Esophagus squamous epithelium (tissue), 5 donors: ENCODE data around the gene DPCD. TPM values are rescaled to one million over a fixed set of nuclear protein-coding genes. Genes with fewer than 3 reads are reported as not detected.

Source experiments
- DNase-seq: peaks from one replicate; lab custom pipeline; 2025; lab: John Stamatoyannopoulos, UW
- H3K27ac ChIP-seq, 4 donors: fragments of 200-600 bp; sonication (generic); one replicate each; pipeline ENCODE4 v1.5.1; 2016 to 2019; ENCODE audit warnings: mild to moderate bottlenecking in 1 of 4
- H3K27me3 ChIP-seq, 4 donors: fragments of 200-600 bp; sonication (generic); 1 replicate in 3 of 4; 2 replicates in 1 of 4; pipeline versions ENCODE4 v1.5.1 to v1.6.0; 2017 to 2021; ENCODE audit warnings: antibody characterized with exemption in 1 of 4
- H3K36me3 ChIP-seq, 3 donors: fragments of 200-600 bp; sonication (generic); one replicate each; pipeline ENCODE4 v1.5.1; 2016 to 2019
- H3K4me1 ChIP-seq, 3 donors: fragments of 200-600 bp; sonication (generic); one replicate each; pipeline ENCODE4 v1.5.1; 2017 to 2019
- H3K4me3 ChIP-seq, 4 donors: fragments of 200-600 bp; sonication (generic); 1 replicate in 3 of 4; 2 replicates in 1 of 4; pipeline ENCODE4 v1.5.1; 2016 to 2019; ENCODE audit warnings: mild to moderate bottlenecking in 2 of 4, moderate library complexity in 1 of 4
- H3K9me3 ChIP-seq, 3 donors: fragments of 200-600 bp; sonication (generic); one replicate each; pipeline ENCODE4 v1.5.1; 2016 to 2019
- POLR2A ChIP-seq, 4 donors: fragments of 450-650 bp; IDR thresholded peaks; one replicate each; pipeline ENCODE4 v1.6.1; 2017; ENCODE audit warnings: antibody characterized with exemption in 4 of 4, mild to moderate bottlenecking in 4 of 4, moderate library complexity in 3 of 4
- WGBS, 2 donors: methylation state at CpG; one replicate each; pipeline ENCODE4 v1.1.5; 2018; 5-methylcytosine and 5-hydroxymethylcytosine counted together
- intact Hi-C: fragments of 100-400 bp; cut with DNase I; formaldehyde crosslinking; loops from one replicate; pipeline ENCODE4 v1.15.0; 2022
- small RNA-seq, 4 donors: library from RNA; depleted of rRNA; stranded (forward); fragments of <200 nt; gene quantifications; one replicate each; pipeline ENCODE3, GENCODE V24; 2016
- total RNA-seq, 4 donors: library from RNA; depleted of rRNA; stranded (reverse); fragments of >200 nt; gene quantifications; one replicate each; pipeline ENCODE4 v1.1.0, GENCODE V29; 2016
- TF ChIP-seq, protein P1 (sequence below), 6 experiments: fragments of 450-650 bp in 4 of 6; fragments of 200-600 bp in 2 of 6; sonication (generic) in 2 of 6; IDR thresholded peaks; one replicate each; pipeline ENCODE4 v1.5.1; 2016 to 2019; ENCODE audit warnings: antibody characterized with exemption in 6 of 6, mild to moderate bottlenecking in 4 of 6, moderate library complexity in 4 of 6
- donor health status: DM: yes; HTN: yes; CAD: no.

DPCD gene
- total RNA-seq, 4 donors from 2014 or later = 17.4 to 37.9 (median 28.3) TPM

DNA sequence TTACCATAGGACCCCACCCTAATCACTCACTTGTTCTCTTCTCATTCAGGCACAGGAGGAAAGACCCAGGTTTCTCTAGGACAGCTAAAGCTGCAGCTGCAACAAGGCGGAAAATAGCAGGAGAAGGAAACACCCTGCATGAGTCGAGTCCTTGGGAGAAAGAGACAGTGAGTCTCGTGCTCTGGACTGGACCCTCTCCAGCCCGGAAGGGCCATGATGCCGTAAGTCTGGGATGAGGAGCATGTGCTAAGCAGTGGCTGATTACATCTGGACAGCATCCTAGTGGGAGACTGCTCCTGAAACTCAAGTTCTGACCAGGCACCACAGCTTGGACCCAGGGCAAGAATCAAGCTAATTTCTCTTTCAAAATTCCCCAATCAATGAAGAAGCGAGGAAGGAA lies 67.4 kb downstream of the DPCD start:
- intact Hi-C loops = no loop called here
- 61 to 81% methylated on average over 6 of the region's 6 CpGs for WGBS, 2 donors
- no peaks in the 10 kb centered on the region for H3K9me3 ChIP-seq
- H3K27me3 ChIP-seq = no peaks in the 10 kb centered on the region
- TF ChIP-seq, protein P1, sequence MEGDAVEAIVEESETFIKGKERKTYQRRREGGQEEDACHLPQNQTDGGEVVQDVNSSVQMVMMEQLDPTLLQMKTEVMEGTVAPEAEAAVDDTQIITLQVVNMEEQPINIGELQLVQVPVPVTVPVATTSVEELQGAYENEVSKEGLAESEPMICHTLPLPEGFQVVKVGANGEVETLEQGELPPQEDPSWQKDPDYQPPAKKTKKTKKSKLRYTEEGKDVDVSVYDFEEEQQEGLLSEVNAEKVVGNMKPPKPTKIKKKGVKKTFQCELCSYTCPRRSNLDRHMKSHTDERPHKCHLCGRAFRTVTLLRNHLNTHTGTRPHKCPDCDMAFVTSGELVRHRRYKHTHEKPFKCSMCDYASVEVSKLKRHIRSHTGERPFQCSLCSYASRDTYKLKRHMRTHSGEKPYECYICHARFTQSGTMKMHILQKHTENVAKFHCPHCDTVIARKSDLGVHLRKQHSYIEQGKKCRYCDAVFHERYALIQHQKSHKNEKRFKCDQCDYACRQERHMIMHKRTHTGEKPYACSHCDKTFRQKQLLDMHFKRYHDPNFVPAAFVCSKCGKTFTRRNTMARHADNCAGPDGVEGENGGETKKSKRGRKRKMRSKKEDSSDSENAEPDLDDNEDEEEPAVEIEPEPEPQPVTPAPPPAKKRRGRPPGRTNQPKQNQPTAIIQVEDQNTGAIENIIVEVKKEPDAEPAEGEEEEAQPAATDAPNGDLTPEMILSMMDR (IDR thresholded peaks at IDR 0.05) = no peak
- TF ChIP-seq POLR2A (IDR thresholded peaks at IDR 0.05) = no peak
- peaks cover 0 to 100% (median 11%) of the 10 kb centered on the region in 3 donors for H3K36me3 ChIP-seq
- no peak for DNase-seq
- H3K4me1 ChIP-seq = no peaks in the 10 kb centered on the region
- H3K27ac ChIP-seq = no peak overlapping the region
- H3K4me3 ChIP-seq = no peak overlapping the region

GRCh38 chr10:101656890-101657289 lies 68.8 kb downstream of the DPCD start:
- Histone ChIP-seq H3K36me3 (peaks cover 5 to 100% (median 11%) of the 10 kb centered on the region in 3 donors), H3K9me3 (no peaks in the 10 kb centered on the region), H3K27me3 (no peaks in the 10 kb centered on the region), H3K4me1 (no peaks in the 10 kb centered on the region), H3K4me3 (no peak overlapping the region), H3K27ac (no peak overlapping the region)
- DNase-seq = no peak
- 86 to 87% methylated on average over 1 to 2 of the region's 2 CpGs for WGBS, 2 donors
- no peak for TF ChIP-seq POLR2A (IDR thresholded peaks at IDR 0.05)
- TF ChIP-seq, protein P1 (IDR thresholded peaks at IDR 0.05) = no peak
- intact Hi-C loops = no loop called here

GRCh38 chr10:101658975-101659374 lies 70.9 kb downstream of the DPCD start:
- H3K27ac ChIP-seq = no peak overlapping the region
- peaks cover 11 to 100% (median 16%) of the 10 kb centered on the region in 3 donors for H3K36me3 ChIP-seq
- H3K9me3 ChIP-seq = no peaks in the 10 kb centered on the region
- DNase-seq = no peak
- WGBS, 2 donors = 74 to 100% methylated on average over 1 to 3 of the region's 5 CpGs
- intact Hi-C loops = no loop called here
- H3K27me3 ChIP-seq = no peaks in the 10 kb centered on the region
- no peaks in the 10 kb centered on the region for H3K4me1 ChIP-seq
- H3K4me3 ChIP-seq = no peak overlapping the region
- TF ChIP-seq POLR2A (IDR thresholded peaks at IDR 0.05) = no peak
- TF ChIP-seq, protein P1 (IDR thresholded peaks at IDR 0.05) = no peak

Small RNA genes within 50 kb of the gene (small RNA-seq; reads per million reads assigned to genes)
- gene MIR3158-1 (0 reads per million in 4 donors), gene RNU6-1165P (0 reads per million in 4 donors)

Other genes starting within 250 kb of the DPCD start
- 10 to 100 TPM in 2 of 4 donors, 1 to 10 TPM in 2; 8.0 to 15.1 (median 10.4) TPM for gene BTRC, start 234.2 kb upstream of the DPCD start, total RNA-seq
- 10 to 100 TPM; 10.5 to 23.7 (median 15.0) TPM for gene POLL, start 64 bp upstream of the DPCD start, total RNA-seq
- 10 to 100 TPM; 26.4 to 85.3 (median 44.0) TPM for gene FBXW4, start 106.8 kb downstream of the DPCD start, total RNA-seq
- not detected for gene FGF8, start 187.8 kb downstream of the DPCD start, total RNA-seq
- 10 to 100 TPM; 36.7 to 91.3 (median 52.2) TPM for gene NPM3, start 195.1 kb downstream of the DPCD start, total RNA-seq
- 100 to 1,000 TPM in 1 of 4 donors, 10 to 100 TPM in 3; 44.2 to 121 (median 60.7) TPM for gene OGA, start 230.1 kb downstream of the DPCD start, total RNA-seq